Left lobe of liver (tissue), 2 donors: ENCODE measurements around the gene COL7A1. TPM values are rescaled to one million over a fixed set of nuclear protein-coding genes. Genes with fewer than 3 reads are reported as not detected.
A peak's percentile ranks its signal among the peaks of the same experiment; 100 is the strongest.

Experiments
- ATAC-seq: fragments of 200-7000 bp; cut with Tn5 transposase; one replicate; pipeline ENCODE4 v1.9.1; 2020; ENCODE audit warnings: mild to moderate bottlenecking, moderate library complexity
- DNase-seq: peaks from one replicate; pipeline ENCODE4 v3.0.0-alpha.2; 2020; ENCODE audit warnings: low spot score
- total RNA-seq: library from RNA; stranded (reverse); gene quantifications from one replicate; pipeline ENCODE4 v1.2.1, GENCODE V29; 2021
- donor health status: DM: no; HTN: no; CAD: no; lungs with moderate emphysema.
- donor health status: DM: no; HTN: yes; CAD: no.

Gene COL7A1
- total RNA-seq: 2.5 TPM

GRCh38 chr3:48595075-48595525 is at the start of gene COL7A1:
COL7A1 (minus strand) TSS chr3:48595329; CDS start chr3:48595159, 170 bp downstream.
- ATAC-seq (no peak), DNase-seq (no peak)

GRCh38 chr3:48642605-48643004 is 47.5 kb upstream of the COL7A1 start:
- DNase-seq (no peak), ATAC-seq (no peak)

GRCh38 chr3:48641396-48641795 is 46.3 kb upstream of the COL7A1 start:
- DNase-seq (no peak), ATAC-seq (peak; percentile 20)

- ATAC-seq (no peak), DNase-seq (no peak)
Observed at GRCh38 chr3:48639944-48640606, 44.9 kb upstream of the COL7A1 start.

GRCh38 chr3:48637305-48637704 is 42.2 kb upstream of the COL7A1 start:
- DNase-seq (no peak), ATAC-seq (no peak)

GRCh38 chr3:48636149-48636655 is 41.1 kb upstream of the COL7A1 start:
- ATAC-seq (no peak), DNase-seq (no peak)

- ATAC-seq: peak; percentile 95
- DNase-seq: peak; percentile 98
Observed at GRCh38 chr3:48635222-48636021, 40.3 kb upstream of the COL7A1 start, which contains the start of gene SLC26A6. SLC26A6 (minus strand) TSS chr3:48635461; CDS start chr3:48635393, 68 bp downstream.

GRCh38 chr3:48634661-48635221 is 39.6 kb upstream of the COL7A1 start:
- ATAC-seq (peak; percentile 75), DNase-seq (peak; percentile 71)

GRCh38 chr3:48633743-48634142 is 38.6 kb upstream of the COL7A1 start:
- ATAC-seq (no peak), DNase-seq (no peak)

- DNase-seq: no peak
- no peak for ATAC-seq
Observed at GRCh38 chr3:48633256-48633655, 38.1 kb upstream of the COL7A1 start.

GRCh38 chr3:48631516-48632448 is 36.7 kb upstream of the COL7A1 start:
- DNase-seq: no peak
- ATAC-seq: no peak

GRCh38 chr3:48630833-48631232 is 35.7 kb upstream of the COL7A1 start:
- ATAC-seq: no peak

GRCh38 chr3:48630407-48630806 is 35.3 kb upstream of the COL7A1 start:
- no peak for DNase-seq
- no peak for ATAC-seq

More at GRCh38 chr3:48630833-48631232, 35.7 kb upstream of the COL7A1 start:
- DNase-seq: no peak

- ATAC-seq: no peak
- no peak for DNase-seq
Observed at GRCh38 chr3:48629894-48630293, 34.8 kb upstream of the COL7A1 start.

- ATAC-seq: no peak
- DNase-seq: no peak
Observed at GRCh38 chr3:48628277-48629017, 33.3 kb upstream of the COL7A1 start.

- no peak for ATAC-seq
- no peak for DNase-seq
Observed at GRCh38 chr3:48625600-48625999, 30.5 kb upstream of the COL7A1 start.

- ATAC-seq: no peak
- no peak for DNase-seq
Observed at GRCh38 chr3:48624767-48625166, 29.6 kb upstream of the COL7A1 start.

- ATAC-seq (no peak), DNase-seq (no peak)
Observed at GRCh38 chr3:48623851-48624547, 28.9 kb upstream of the COL7A1 start.

GRCh38 chr3:48621461-48621869 is 26.3 kb upstream of the COL7A1 start, which contains the start of gene TMEM89:
TMEM89 (minus strand) TSS chr3:48621769; CDS start chr3:48621756, 13 bp downstream.
- no peak for DNase-seq
- no peak for ATAC-seq
